HepG2 (cell line): ENCODE results near the gene DRC7. TPM values are rescaled to one million over a fixed set of nuclear protein-coding genes. Genes with fewer than 3 reads are reported as not detected.

Experiments
- CBX5 ChIP-seq: sonication (generic); formaldehyde crosslinking; IDR thresholded peaks from 2 replicates; pipeline ENCODE4 v1.4.0; 2020; ENCODE audit warnings: missing genetic modification reagents, borderline replicate concordance
- MEIS1 ChIP-seq: sonication (generic); formaldehyde crosslinking; IDR thresholded peaks from 2 replicates; pipeline ENCODE4 v1.9.0; 2021; ENCODE audit warnings: mild to moderate bottlenecking, missing genetic modification reagents, moderate library complexity, borderline replicate concordance
- MYC ChIP-seq: sonication (generic); formaldehyde crosslinking; IDR thresholded peaks from 2 replicates; pipeline ENCODE4 v1.9.0; 2021; ENCODE audit warnings: missing genetic modification reagents, borderline replicate concordance
- NFE2 ChIP-seq: sonication (generic); formaldehyde crosslinking; IDR thresholded peaks from 2 replicates; pipeline ENCODE4 v1.4.0; 2020; ENCODE audit warnings: missing genetic modification reagents
- NFYB ChIP-seq: sonication (generic); formaldehyde crosslinking; IDR thresholded peaks from 2 replicates; pipeline ENCODE4 v1.4.0; 2020; ENCODE audit warnings: missing genetic modification reagents
- NPAS2 ChIP-seq: sonication (generic); formaldehyde crosslinking; IDR thresholded peaks from 2 replicates; pipeline ENCODE4 v1.8.0; 2022; ENCODE audit warnings: mild to moderate bottlenecking, missing genetic modification reagents, borderline replicate concordance
- SKI ChIP-seq: fragments of 450-650 bp; IDR thresholded peaks from one replicate; pipeline ENCODE4 v1.6.1; 2018; ENCODE audit warnings: mild to moderate bottlenecking; ENCODE audit not compliant: partially characterized antibody
- STAT5B ChIP-seq: sonication (generic); formaldehyde crosslinking; IDR thresholded peaks from 2 replicates; pipeline ENCODE4 v1.4.0; 2020; ENCODE audit warnings: missing genetic modification reagents
- ZMAT3 ChIP-seq: sonication (generic); formaldehyde crosslinking; conservative IDR thresholded peaks from 2 replicates; pipeline ENCODE4 v1.7.0; 2021; ENCODE audit warnings: missing genetic modification reagents
- ZNF333 ChIP-seq: sonication (generic); formaldehyde crosslinking; IDR thresholded peaks from 2 replicates; pipeline ENCODE4 v1.4.0; 2020; ENCODE audit warnings: mild to moderate bottlenecking, missing genetic modification reagents, borderline replicate concordance
- ZNF546 ChIP-seq: sonication (generic); formaldehyde crosslinking; conservative IDR thresholded peaks from 2 replicates; pipeline ENCODE4 v1.8.1; 2023; ENCODE audit warnings: mild to moderate bottlenecking, missing genetic modification reagents
- ZNF780A ChIP-seq: sonication (generic); formaldehyde crosslinking; IDR thresholded peaks from 2 replicates; pipeline ENCODE4 v1.8.0; 2022; ENCODE audit warnings: mild to moderate bottlenecking, missing genetic modification reagents, moderate library complexity
- ZNF891 ChIP-seq: sonication (generic); formaldehyde crosslinking; IDR thresholded peaks from 2 replicates; pipeline ENCODE4 v1.5.0; 2020; ENCODE audit warnings: mild to moderate bottlenecking, missing genetic modification reagents
- ZSCAN31 ChIP-seq: sonication (generic); formaldehyde crosslinking; IDR thresholded peaks from 2 replicates; pipeline ENCODE4 v1.5.0; 2020; ENCODE audit warnings: low read depth, mild to moderate bottlenecking, missing genetic modification reagents
- polyA plus RNA-seq, 8 experiments: library from polyadenylated mRNA; depleted of rRNA in 3 of 8; stranded (reverse) in 7 of 8; unstranded in 1 of 8; fragments of >200 nt; fragmentation: Illumina TruSeq in 4 of 8; extraction: Trizol in 4 of 8; gene quantifications; 2 replicates each; pipeline versions ENCODE4 v1.2.1 to v1.2.3, GENCODE V29; 2011 to 2016; ENCODE audit warnings: low read depth in 4 of 8, missing spikeins in 1 of 8, mixed read lengths in 1 of 8; ENCODE audit not compliant: insufficient read depth in 1 of 8
- total RNA-seq, 5 experiments: library from RNA; depleted of rRNA; stranded (reverse); fragments of >200 nt; fragmentation: Illumina TruSeq; extraction: Trizol; gene quantifications; 2 replicates each; pipeline ENCODE4 v1.2.3, GENCODE V29; 2016; ENCODE audit warnings: low read depth in 1 of 5
- TF ChIP-seq, protein P1 (sequence below): sonication (generic); formaldehyde crosslinking; conservative IDR thresholded peaks from 2 replicates; pipeline ENCODE4 v1.4.0; 2020; ENCODE audit warnings: missing genetic modification reagents
- TF ChIP-seq, protein P2 (sequence below): IDR thresholded peaks from 2 replicates; pipeline ENCODE4 v1.6.1; 2016
- TF ChIP-seq, protein P3 (sequence below): sonication (generic); formaldehyde crosslinking; IDR thresholded peaks from 2 replicates; pipeline ENCODE4 v1.8.1; 2022; ENCODE audit warnings: mild to moderate bottlenecking, missing genetic modification reagents
- TF ChIP-seq, protein P4 (sequence below): sonication (generic); formaldehyde crosslinking; IDR thresholded peaks from 2 replicates; pipeline ENCODE4 v1.4.0; 2020; ENCODE audit warnings: missing genetic modification reagents

Gene DRC7
- total and polyA plus RNA-seq, 2 of the 13 experiments (the other 11 are each of a cell fraction or from before 2014, with no cell fraction given): 2.7 to 3.4 TPM

DNA sequence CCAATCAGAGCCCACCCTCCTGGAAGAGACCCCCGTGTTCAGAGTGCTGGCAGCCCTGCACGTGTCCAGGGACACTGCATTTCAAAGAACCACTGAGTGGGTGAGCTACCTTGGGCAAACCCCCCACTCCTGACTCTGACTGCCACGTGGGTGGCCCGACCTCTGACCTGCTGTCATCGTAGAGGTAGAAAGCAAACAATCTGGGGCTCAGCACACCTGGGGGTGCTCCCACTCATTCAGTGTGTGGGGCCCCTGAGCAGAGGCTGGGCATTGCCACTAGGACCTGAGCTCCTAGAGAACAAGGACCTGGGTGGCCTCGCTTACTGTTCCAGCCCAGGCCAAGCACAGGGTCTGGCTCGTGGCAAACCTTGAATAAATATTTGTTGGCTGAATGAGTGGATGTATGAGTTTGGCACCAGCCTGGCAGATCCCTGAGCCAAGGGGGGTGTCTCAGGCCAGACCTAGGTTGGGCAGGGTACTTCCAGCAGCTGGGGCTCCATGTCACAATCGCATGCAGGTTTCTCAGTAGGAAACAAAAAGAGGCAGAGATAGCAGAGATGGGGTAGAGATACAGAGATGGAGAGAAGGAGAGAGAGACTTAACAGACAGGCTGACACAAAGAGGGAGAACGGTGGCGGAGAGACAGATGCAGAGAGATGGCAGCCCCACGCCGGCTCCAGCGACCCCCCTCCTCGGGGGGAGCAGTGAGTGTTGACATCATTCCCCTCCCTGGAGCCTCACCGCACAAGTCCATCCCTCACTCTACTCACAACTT is 5.4 kb upstream of the DRC7 start (continued):
- TF ChIP-seq CBX5: no peak
- TF ChIP-seq ZNF780A (CRISPR knock-in tag): no peak
- TF ChIP-seq ZMAT3 (CRISPR knock-in tag): no peak
- no peak for TF ChIP-seq SKI
- TF ChIP-seq, protein P1, sequence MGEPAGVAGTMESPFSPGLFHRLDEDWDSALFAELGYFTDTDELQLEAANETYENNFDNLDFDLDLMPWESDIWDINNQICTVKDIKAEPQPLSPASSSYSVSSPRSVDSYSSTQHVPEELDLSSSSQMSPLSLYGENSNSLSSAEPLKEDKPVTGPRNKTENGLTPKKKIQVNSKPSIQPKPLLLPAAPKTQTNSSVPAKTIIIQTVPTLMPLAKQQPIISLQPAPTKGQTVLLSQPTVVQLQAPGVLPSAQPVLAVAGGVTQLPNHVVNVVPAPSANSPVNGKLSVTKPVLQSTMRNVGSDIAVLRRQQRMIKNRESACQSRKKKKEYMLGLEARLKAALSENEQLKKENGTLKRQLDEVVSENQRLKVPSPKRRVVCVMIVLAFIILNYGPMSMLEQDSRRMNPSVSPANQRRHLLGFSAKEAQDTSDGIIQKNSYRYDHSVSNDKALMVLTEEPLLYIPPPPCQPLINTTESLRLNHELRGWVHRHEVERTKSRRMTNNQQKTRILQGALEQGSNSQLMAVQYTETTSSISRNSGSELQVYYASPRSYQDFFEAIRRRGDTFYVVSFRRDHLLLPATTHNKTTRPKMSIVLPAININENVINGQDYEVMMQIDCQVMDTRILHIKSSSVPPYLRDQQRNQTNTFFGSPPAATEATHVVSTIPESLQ (CRISPR knock-in tag): no peak
- TF ChIP-seq, protein P2, sequence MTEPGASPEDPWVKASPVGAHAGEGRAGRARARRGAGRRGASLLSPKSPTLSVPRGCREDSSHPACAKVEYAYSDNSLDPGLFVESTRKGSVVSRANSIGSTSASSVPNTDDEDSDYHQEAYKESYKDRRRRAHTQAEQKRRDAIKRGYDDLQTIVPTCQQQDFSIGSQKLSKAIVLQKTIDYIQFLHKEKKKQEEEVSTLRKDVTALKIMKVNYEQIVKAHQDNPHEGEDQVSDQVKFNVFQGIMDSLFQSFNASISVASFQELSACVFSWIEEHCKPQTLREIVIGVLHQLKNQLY (CRISPR knock-in tag): no peak
- peak; percentile 64; the same call in 1 of the 2 replicates for TF ChIP-seq MEIS1 (CRISPR knock-in tag)
- TF ChIP-seq NPAS2 (CRISPR knock-in tag): no peak
- TF ChIP-seq STAT5B (CRISPR knock-in tag): no peak
- no peak for TF ChIP-seq ZSCAN31 (CRISPR knock-in tag)
- peak; percentile 49; the same call in 1 of the 2 replicates for TF ChIP-seq MYC (CRISPR knock-in tag)
- TF ChIP-seq NFYB: no peak
- TF ChIP-seq, protein P3, sequence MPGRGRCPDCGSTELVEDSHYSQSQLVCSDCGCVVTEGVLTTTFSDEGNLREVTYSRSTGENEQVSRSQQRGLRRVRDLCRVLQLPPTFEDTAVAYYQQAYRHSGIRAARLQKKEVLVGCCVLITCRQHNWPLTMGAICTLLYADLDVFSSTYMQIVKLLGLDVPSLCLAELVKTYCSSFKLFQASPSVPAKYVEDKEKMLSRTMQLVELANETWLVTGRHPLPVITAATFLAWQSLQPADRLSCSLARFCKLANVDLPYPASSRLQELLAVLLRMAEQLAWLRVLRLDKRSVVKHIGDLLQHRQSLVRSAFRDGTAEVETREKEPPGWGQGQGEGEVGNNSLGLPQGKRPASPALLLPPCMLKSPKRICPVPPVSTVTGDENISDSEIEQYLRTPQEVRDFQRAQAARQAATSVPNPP (CRISPR knock-in tag): 0 out of 2 replicates have a peak, but pooled peaks have one; percentile 28
- TF ChIP-seq NFE2: no peak
- TF ChIP-seq, protein P4, sequence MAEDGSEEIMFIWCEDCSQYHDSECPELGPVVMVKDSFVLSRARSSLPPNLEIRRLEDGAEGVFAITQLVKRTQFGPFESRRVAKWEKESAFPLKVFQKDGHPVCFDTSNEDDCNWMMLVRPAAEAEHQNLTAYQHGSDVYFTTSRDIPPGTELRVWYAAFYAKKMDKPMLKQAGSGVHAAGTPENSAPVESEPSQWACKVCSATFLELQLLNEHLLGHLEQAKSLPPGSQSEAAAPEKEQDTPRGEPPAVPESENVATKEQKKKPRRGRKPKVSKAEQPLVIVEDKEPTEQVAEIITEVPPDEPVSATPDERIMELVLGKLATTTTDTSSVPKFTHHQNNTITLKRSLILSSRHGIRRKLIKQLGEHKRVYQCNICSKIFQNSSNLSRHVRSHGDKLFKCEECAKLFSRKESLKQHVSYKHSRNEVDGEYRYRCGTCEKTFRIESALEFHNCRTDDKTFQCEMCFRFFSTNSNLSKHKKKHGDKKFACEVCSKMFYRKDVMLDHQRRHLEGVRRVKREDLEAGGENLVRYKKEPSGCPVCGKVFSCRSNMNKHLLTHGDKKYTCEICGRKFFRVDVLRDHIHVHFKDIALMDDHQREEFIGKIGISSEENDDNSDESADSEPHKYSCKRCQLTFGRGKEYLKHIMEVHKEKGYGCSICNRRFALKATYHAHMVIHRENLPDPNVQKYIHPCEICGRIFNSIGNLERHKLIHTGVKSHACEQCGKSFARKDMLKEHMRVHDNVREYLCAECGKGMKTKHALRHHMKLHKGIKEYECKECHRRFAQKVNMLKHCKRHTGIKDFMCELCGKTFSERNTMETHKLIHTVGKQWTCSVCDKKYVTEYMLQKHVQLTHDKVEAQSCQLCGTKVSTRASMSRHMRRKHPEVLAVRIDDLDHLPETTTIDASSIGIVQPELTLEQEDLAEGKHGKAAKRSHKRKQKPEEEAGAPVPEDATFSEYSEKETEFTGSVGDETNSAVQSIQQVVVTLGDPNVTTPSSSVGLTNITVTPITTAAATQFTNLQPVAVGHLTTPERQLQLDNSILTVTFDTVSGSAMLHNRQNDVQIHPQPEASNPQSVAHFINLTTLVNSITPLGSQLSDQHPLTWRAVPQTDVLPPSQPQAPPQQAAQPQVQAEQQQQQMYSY (CRISPR knock-in tag): no peak
- no peak for TF ChIP-seq ZNF333 (CRISPR knock-in tag)
- TF ChIP-seq ZNF546 (CRISPR knock-in tag): no peak
- peak; percentile 41; the same call in 1 of the 2 replicates for TF ChIP-seq ZNF891 (CRISPR knock-in tag)
